Mesenchymal stem cell (in vitro differentiated cells and primary cell): ENCODE data around the gene PTGES2.

Source experiments
- DNase-seq: peaks from one replicate; pipeline ENCODE4 v3.0.0-alpha.2; 2013
- H2AFZ ChIP-seq: one replicate; pipeline ENCODE4 v1.6.1; 2013; ENCODE audit warnings: low read depth, mild to moderate bottlenecking, control low read depth, inconsistent platforms, low read length, moderate library complexity
- H2AK5ac ChIP-seq: 2 replicates; pipeline ENCODE4 v1.6.1; 2013; ENCODE audit warnings: low read length, moderate library complexity, mild to moderate bottlenecking, inconsistent platforms; ENCODE audit not compliant: severe bottlenecking
- H2BK120ac ChIP-seq: one replicate; pipeline ENCODE4 v1.6.1; 2013; ENCODE audit warnings: low read depth, mild to moderate bottlenecking, inconsistent platforms, low read length, moderate library complexity
- H2BK12ac ChIP-seq, 2 experiments: one replicate each; pipeline ENCODE4 v1.6.1; 2013; ENCODE audit warnings: inconsistent platforms in 2 of 2, low read length in 2 of 2, mild to moderate bottlenecking in 2 of 2, moderate library complexity in 2 of 2, control low read depth in 1 of 2
- H2BK15ac ChIP-seq: one replicate; pipeline ENCODE4 v1.6.1; 2013; ENCODE audit warnings: mild to moderate bottlenecking, low read depth, inconsistent platforms; ENCODE audit not compliant: poor library complexity, severe bottlenecking
- H2BK5ac ChIP-seq: 2 replicates; pipeline ENCODE4 v1.6.1; 2013; ENCODE audit warnings: low read depth, mild to moderate bottlenecking, low read length, control low read depth, inconsistent platforms; ENCODE audit not compliant: poor library complexity, severe bottlenecking
- H3K14ac ChIP-seq, 2 experiments: one replicate each; pipeline ENCODE4 v1.6.1; 2013; ENCODE audit warnings: inconsistent platforms in 2 of 2, low read length in 2 of 2, control low read depth in 1 of 2, mild to moderate bottlenecking in 1 of 2, moderate library complexity in 1 of 2
- H3K18ac ChIP-seq, 2 experiments: one replicate each; pipeline ENCODE4 v1.6.1; 2013; ENCODE audit warnings: inconsistent platforms in 2 of 2, low read length in 2 of 2, control low read depth in 1 of 2, low read depth in 1 of 2, mild to moderate bottlenecking in 1 of 2
- H3K23ac ChIP-seq, 2 experiments: one replicate each; pipeline ENCODE4 v1.6.1; 2013; ENCODE audit warnings: inconsistent platforms in 2 of 2, low read length in 2 of 2, mild to moderate bottlenecking in 2 of 2, moderate library complexity in 2 of 2, control low read depth in 1 of 2
- H3K27ac ChIP-seq: 2 replicates; pipeline ENCODE4 v1.5.1; 2013; ENCODE audit warnings: mild to moderate bottlenecking, moderate library complexity, low read length, control low read depth, inconsistent platforms; ENCODE audit not compliant: poor library complexity, severe bottlenecking
- H3K27me3 ChIP-seq, 2 experiments: 2 replicates each; pipeline versions ENCODE4 v1.6.1 to v1.7.0; 2013; ENCODE audit warnings: low read length in 2 of 2, mild to moderate bottlenecking in 2 of 2, moderate library complexity in 2 of 2, control low read depth in 1 of 2, inconsistent platforms in 1 of 2; ENCODE audit not compliant: control insufficient read depth in 1 of 2, insufficient read depth in 1 of 2
- H3K36me3 ChIP-seq, 2 experiments: 2 replicates each; pipeline versions ENCODE4 v1.6.1 to v1.7.0; 2013; ENCODE audit warnings: low read length in 2 of 2, control low read depth in 1 of 2, inconsistent platforms in 1 of 2, low read depth in 1 of 2, mild to moderate bottlenecking in 1 of 2; ENCODE audit not compliant: insufficient read depth in 2 of 2, control insufficient read depth in 1 of 2
- H3K4ac ChIP-seq, 2 experiments: one replicate each; pipeline ENCODE4 v1.6.1; 2013; ENCODE audit warnings: inconsistent platforms in 2 of 2, low read length in 2 of 2, mild to moderate bottlenecking in 2 of 2, moderate library complexity in 2 of 2, control low read depth in 1 of 2, low read depth in 1 of 2
- H3K4me1 ChIP-seq: 2 replicates; pipeline ENCODE4 v1.6.1; 2013; ENCODE audit warnings: low read depth, low read length, control low read depth; ENCODE audit not compliant: control insufficient read depth, insufficient read depth
- H3K4me2 ChIP-seq: 2 replicates; pipeline ENCODE4 v1.6.1; 2013; ENCODE audit warnings: low read length, mild to moderate bottlenecking, inconsistent platforms; ENCODE audit not compliant: poor library complexity, severe bottlenecking
- H3K4me3 ChIP-seq, 2 experiments: 2 replicates each; pipeline versions ENCODE4 v1.5.1 to v1.7.0; 2013; ENCODE audit warnings: low read length in 2 of 2, mild to moderate bottlenecking in 2 of 2, control low read depth in 1 of 2, low read depth in 1 of 2; ENCODE audit not compliant: insufficient read depth in 1 of 2
- H3K79me1 ChIP-seq: replicated peaks from 2 replicates; pipeline ENCODE4 v1.6.1; 2013; ENCODE audit warnings: mild to moderate bottlenecking, control low read depth, low read length, inconsistent platforms; ENCODE audit not compliant: poor library complexity, severe bottlenecking
- H3K9ac ChIP-seq: 2 replicates; pipeline ENCODE4 v1.7.0; 2013; ENCODE audit warnings: mild to moderate bottlenecking, low read length, moderate library complexity
- H3K9me3 ChIP-seq: 2 replicates; pipeline ENCODE4 v1.7.0; 2013; ENCODE audit warnings: mild to moderate bottlenecking, low read length; ENCODE audit not compliant: control insufficient read depth
- H4K8ac ChIP-seq: one replicate; pipeline ENCODE4 v1.6.1; 2013; ENCODE audit warnings: inconsistent platforms, mild to moderate bottlenecking, low read length, moderate library complexity
- H4K91ac ChIP-seq: one replicate; pipeline ENCODE4 v1.6.1; 2013; ENCODE audit warnings: mild to moderate bottlenecking, low read length, inconsistent platforms
- WGBS: methylation state at CpG from one replicate; pipeline ENCODE4 v1.1.7; 2013; ENCODE audit warnings: mixed read lengths; 5-methylcytosine and 5-hydroxymethylcytosine counted together

The PTGES2 gene

GRCh38 chr9:128098297-128099230 is 29.0 kb downstream of the PTGES2 start:
- Histone ChIP-seq H3K18ac (peak overlapping the region; percentile 60 to 85), H3K36me3 (peaks cover 30 to 41% of the 10 kb centered on the region in 2 experiments), H2AFZ (no peak overlapping the region), H3K9ac (peak overlapping the region; percentile 94), H4K8ac (peak overlapping the region; percentile 66), H3K9me3 (no peaks in the 10 kb centered on the region), H3K79me1 (peaks cover 24% of the 10 kb centered on the region), H2BK120ac (peak overlapping the region; percentile 37), H3K4me1 (peaks cover 41% of the 10 kb centered on the region), H2AK5ac (peak overlapping the region; percentile 43), H3K4me3 (peak overlapping the region; percentile 54 to 82), H2BK5ac (peak overlapping the region; percentile 81), H3K27me3 (no peaks in the 10 kb centered on the region), H3K23ac (peak overlapping the region in 1 of 2 experiments; percentile 42), H2BK15ac (peak overlapping the region; percentile 15), H2BK12ac (peak overlapping the region; percentile 12 to 87), H4K91ac (peak overlapping the region; percentile 62), H3K4me2 (peak overlapping the region; percentile 68), H3K14ac (peak overlapping the region in 1 of 2 experiments; percentile 91), H3K27ac (peak overlapping the region; percentile 98), H3K4ac (peak overlapping the region; percentile 76 to 85)
- 3% methylated on average over 31 of the region's 32 CpGs for WGBS
- DNase-seq = peak; percentile 98

- H3K23ac ChIP-seq = no peak overlapping the region
- peak overlapping the region; percentile 8 for H2AK5ac ChIP-seq
- peak overlapping the region; percentile 69 to 87 for H2BK12ac ChIP-seq
- no peaks in the 10 kb centered on the region for H3K27me3 ChIP-seq
- H3K36me3 ChIP-seq = peaks cover 22 to 32% of the 10 kb centered on the region in 2 experiments
- H4K8ac ChIP-seq = peak overlapping the region; percentile 59
- 60% methylated on average over 12 of the region's 13 CpGs for WGBS
- peaks cover 38% of the 10 kb centered on the region for H3K4me1 ChIP-seq
- H3K4me2 ChIP-seq = peak overlapping the region; percentile 20
- peak overlapping the region; percentile 11 for H2BK5ac ChIP-seq
- H3K9ac ChIP-seq = peak overlapping the region; percentile 94
- no peak overlapping the region for H3K14ac ChIP-seq
- peak overlapping the region; percentile 33 to 75 for H3K18ac ChIP-seq
- no peak overlapping the region for H2AFZ ChIP-seq
- peak overlapping the region in 1 of 2 experiments; percentile 82 for H3K4me3 ChIP-seq
- no peak overlapping the region for H2BK15ac ChIP-seq
- no peak for DNase-seq
- peaks cover 22% of the 10 kb centered on the region for H3K79me1 ChIP-seq
- H3K4ac ChIP-seq = peak overlapping the region; percentile 11 to 75
- H3K9me3 ChIP-seq = no peaks in the 10 kb centered on the region
- peak overlapping the region; percentile 37 for H2BK120ac ChIP-seq
- peak overlapping the region; percentile 82 for H3K27ac ChIP-seq
- peak overlapping the region; percentile 81 for H4K91ac ChIP-seq
These were observed 29.8 kb downstream of the PTGES2 start for GRCh38 chr9:128097543-128098296.

- no peak overlapping the region for H2BK15ac ChIP-seq
- no peak overlapping the region for H3K4ac ChIP-seq
- no peak overlapping the region for H3K23ac ChIP-seq
- no peak overlapping the region for H2BK5ac ChIP-seq
- H3K9me3 ChIP-seq = no peaks in the 10 kb centered on the region
- H4K8ac ChIP-seq = no peak overlapping the region
- no peak overlapping the region for H3K27ac ChIP-seq
- peaks cover 37% of the 10 kb centered on the region for H3K4me1 ChIP-seq
- WGBS = 93% methylated on average over 14 of the region's 19 CpGs
- peak overlapping the region; percentile 8 for H2AK5ac ChIP-seq
- peak overlapping the region in 1 of 2 experiments; percentile 75 for H3K18ac ChIP-seq
- no peak overlapping the region for H3K14ac ChIP-seq
- H2AFZ ChIP-seq = no peak overlapping the region
- peaks cover 22% of the 10 kb centered on the region for H3K79me1 ChIP-seq
- peak overlapping the region in 1 of 2 experiments; percentile 19 for H2BK12ac ChIP-seq
- H2BK120ac ChIP-seq = no peak overlapping the region
- no peak overlapping the region for H4K91ac ChIP-seq
- no peak overlapping the region for H3K9ac ChIP-seq
- no peak overlapping the region for H3K4me2 ChIP-seq
- no peak for DNase-seq
- H3K27me3 ChIP-seq = no peaks in the 10 kb centered on the region
- H3K36me3 ChIP-seq = peaks cover 13 to 24% of the 10 kb centered on the region in 2 experiments
- no peak overlapping the region for H3K4me3 ChIP-seq
These were observed 30.7 kb downstream of the PTGES2 start for GRCh38 chr9:128096616-128097536.
